IMR-90 (cell line): ENCODE data around the gene IBSP.

Experiments
- BHLHE40 ChIP-seq: fragments of 150-350 bp; IDR thresholded peaks from 2 replicates; pipeline ENCODE4 v1.6.1; 2016; ENCODE audit warnings: mild to moderate bottlenecking, low read depth, low read length
- CEBPB ChIP-seq: IDR thresholded peaks from 2 replicates; pipeline ENCODE4 v1.6.1; 2012; ENCODE audit warnings: low read depth, low read length, improper control_type of control experiment
- MAFK ChIP-seq: IDR thresholded peaks from 2 replicates; pipeline ENCODE4 v1.6.1; 2012; ENCODE audit warnings: low read depth, low read length, improper control_type of control experiment
- MXI1 ChIP-seq: IDR thresholded peaks from 2 replicates; pipeline ENCODE4 v1.6.1; 2012; ENCODE audit warnings: low read depth, mild to moderate bottlenecking, low read length, moderate library complexity, borderline replicate concordance
- POLR2A ChIP-seq: IDR thresholded peaks from 2 replicates; pipeline ENCODE4 v1.6.1; 2012; ENCODE audit warnings: mild to moderate bottlenecking, low read depth, low read length
- RAD21 ChIP-seq: IDR thresholded peaks from 2 replicates; pipeline ENCODE4 v1.6.1; 2012; ENCODE audit warnings: low read length, improper control_type of control experiment
- RCOR1 ChIP-seq: IDR thresholded peaks from 2 replicates; pipeline ENCODE4 v1.6.1; 2012; ENCODE audit warnings: mild to moderate bottlenecking, low read length, improper control_type of control experiment; ENCODE audit not compliant: insufficient replicate concordance
- SMC3 ChIP-seq: fragments of 150-350 bp; IDR thresholded peaks from 2 replicates; pipeline ENCODE4 v1.6.1; 2016; ENCODE audit warnings: low read depth, mild to moderate bottlenecking, antibody characterized with exemption, low read length, moderate library complexity
- TF ChIP-seq, protein P1 (sequence below): conservative IDR thresholded peaks from 2 replicates; pipeline ENCODE4 v1.5.1; 2012; ENCODE audit warnings: mild to moderate bottlenecking, low read depth, low read length, improper control_type of control experiment
- TF ChIP-seq, protein P2 (sequence below): fragments of 150-350 bp; IDR thresholded peaks from 2 replicates; pipeline ENCODE4 v1.6.1; 2017; ENCODE audit warnings: mild to moderate bottlenecking, antibody characterized with exemption, low read length, low read depth
- TF ChIP-seq, protein P3 (sequence below): fragments of 150-350 bp; IDR thresholded peaks from 2 replicates; pipeline ENCODE4 v1.6.1; 2016; ENCODE audit warnings: low read depth, mild to moderate bottlenecking, low read length, moderate library complexity, borderline replicate concordance

DNA sequence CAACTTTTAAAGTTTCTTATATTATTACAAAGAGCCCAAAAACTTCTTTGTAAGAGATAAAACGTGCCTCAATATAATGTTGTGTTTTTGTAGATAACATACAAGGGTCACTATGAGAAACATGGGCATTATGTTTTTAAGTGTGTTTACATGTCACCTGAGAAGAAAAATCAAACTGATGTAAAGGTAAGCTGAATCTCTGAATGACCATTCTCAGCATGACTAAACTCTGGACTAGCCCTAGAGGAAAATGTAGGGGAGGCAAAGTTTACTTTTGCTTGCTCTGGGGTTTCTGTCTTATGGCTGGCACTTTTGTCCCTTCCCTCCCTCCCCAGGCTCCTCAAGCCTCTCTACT, 40.2 kb downstream of the IBSP start:
- TF ChIP-seq POLR2A (no peak), MXI1 (no peak), BHLHE40 (no peak), SMC3 (no peak), RAD21 (no peak), RCOR1 (no peak), CEBPB (no peak), MAFK (no peak)
- TF ChIP-seq, protein P1, sequence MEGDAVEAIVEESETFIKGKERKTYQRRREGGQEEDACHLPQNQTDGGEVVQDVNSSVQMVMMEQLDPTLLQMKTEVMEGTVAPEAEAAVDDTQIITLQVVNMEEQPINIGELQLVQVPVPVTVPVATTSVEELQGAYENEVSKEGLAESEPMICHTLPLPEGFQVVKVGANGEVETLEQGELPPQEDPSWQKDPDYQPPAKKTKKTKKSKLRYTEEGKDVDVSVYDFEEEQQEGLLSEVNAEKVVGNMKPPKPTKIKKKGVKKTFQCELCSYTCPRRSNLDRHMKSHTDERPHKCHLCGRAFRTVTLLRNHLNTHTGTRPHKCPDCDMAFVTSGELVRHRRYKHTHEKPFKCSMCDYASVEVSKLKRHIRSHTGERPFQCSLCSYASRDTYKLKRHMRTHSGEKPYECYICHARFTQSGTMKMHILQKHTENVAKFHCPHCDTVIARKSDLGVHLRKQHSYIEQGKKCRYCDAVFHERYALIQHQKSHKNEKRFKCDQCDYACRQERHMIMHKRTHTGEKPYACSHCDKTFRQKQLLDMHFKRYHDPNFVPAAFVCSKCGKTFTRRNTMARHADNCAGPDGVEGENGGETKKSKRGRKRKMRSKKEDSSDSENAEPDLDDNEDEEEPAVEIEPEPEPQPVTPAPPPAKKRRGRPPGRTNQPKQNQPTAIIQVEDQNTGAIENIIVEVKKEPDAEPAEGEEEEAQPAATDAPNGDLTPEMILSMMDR, result no peak
- TF ChIP-seq, protein P2, sequence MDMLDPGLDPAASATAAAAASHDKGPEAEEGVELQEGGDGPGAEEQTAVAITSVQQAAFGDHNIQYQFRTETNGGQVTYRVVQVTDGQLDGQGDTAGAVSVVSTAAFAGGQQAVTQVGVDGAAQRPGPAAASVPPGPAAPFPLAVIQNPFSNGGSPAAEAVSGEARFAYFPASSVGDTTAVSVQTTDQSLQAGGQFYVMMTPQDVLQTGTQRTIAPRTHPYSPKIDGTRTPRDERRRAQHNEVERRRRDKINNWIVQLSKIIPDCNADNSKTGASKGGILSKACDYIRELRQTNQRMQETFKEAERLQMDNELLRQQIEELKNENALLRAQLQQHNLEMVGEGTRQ, result no peak
- TF ChIP-seq, protein P3, sequence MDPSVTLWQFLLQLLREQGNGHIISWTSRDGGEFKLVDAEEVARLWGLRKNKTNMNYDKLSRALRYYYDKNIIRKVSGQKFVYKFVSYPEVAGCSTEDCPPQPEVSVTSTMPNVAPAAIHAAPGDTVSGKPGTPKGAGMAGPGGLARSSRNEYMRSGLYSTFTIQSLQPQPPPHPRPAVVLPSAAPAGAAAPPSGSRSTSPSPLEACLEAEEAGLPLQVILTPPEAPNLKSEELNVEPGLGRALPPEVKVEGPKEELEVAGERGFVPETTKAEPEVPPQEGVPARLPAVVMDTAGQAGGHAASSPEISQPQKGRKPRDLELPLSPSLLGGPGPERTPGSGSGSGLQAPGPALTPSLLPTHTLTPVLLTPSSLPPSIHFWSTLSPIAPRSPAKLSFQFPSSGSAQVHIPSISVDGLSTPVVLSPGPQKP, result no peak
